ENCODE data around the gene CDK18.

- TF ChIP-seq, protein P1, sequence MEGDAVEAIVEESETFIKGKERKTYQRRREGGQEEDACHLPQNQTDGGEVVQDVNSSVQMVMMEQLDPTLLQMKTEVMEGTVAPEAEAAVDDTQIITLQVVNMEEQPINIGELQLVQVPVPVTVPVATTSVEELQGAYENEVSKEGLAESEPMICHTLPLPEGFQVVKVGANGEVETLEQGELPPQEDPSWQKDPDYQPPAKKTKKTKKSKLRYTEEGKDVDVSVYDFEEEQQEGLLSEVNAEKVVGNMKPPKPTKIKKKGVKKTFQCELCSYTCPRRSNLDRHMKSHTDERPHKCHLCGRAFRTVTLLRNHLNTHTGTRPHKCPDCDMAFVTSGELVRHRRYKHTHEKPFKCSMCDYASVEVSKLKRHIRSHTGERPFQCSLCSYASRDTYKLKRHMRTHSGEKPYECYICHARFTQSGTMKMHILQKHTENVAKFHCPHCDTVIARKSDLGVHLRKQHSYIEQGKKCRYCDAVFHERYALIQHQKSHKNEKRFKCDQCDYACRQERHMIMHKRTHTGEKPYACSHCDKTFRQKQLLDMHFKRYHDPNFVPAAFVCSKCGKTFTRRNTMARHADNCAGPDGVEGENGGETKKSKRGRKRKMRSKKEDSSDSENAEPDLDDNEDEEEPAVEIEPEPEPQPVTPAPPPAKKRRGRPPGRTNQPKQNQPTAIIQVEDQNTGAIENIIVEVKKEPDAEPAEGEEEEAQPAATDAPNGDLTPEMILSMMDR (IDR thresholded peaks at IDR 0.05) = no peak
- TF ChIP-seq POLR2A (IDR thresholded peaks at IDR 0.05) = no peak
Observed at GRCh38 chr1:205535096-205535495, 30.6 kb downstream of the CDK18 start.
